Bronchial epithelial cell (primary cell): Measurements from ENCODE around the gene ARL4D. TPM values are rescaled to one million over a fixed set of nuclear protein-coding genes. Genes with fewer than 3 reads are reported as not detected.
"Not testable (repeated sequence)": the region's sequence is repeated elsewhere in the genome, so short reads cannot be mapped to it uniquely, and the experiment has no call there.

ENCODE experiments used
- DNase-seq: peaks from one replicate; pipeline ENCODE4 v3.0.0-alpha.2; 2010; ENCODE audit warnings: low read depth
- FAIRE-seq: peaks from 2 replicates; lab custom pipeline; 2011; peaks lifted over from hg19 to GRCh38; lab: Jason Lieb, UNC
- H3K27me3 ChIP-seq: 2 replicates; pipeline ENCODE4 v1.5.1; 2011; ENCODE audit warnings: low read length; ENCODE audit not compliant: control insufficient read depth, insufficient read depth
- H3K36me3 ChIP-seq: 2 replicates; pipeline ENCODE4 v1.5.1; 2011; ENCODE audit warnings: low read length; ENCODE audit not compliant: control insufficient read depth, insufficient read depth
- H3K4me3 ChIP-seq: 2 replicates; pipeline ENCODE4 v1.5.1; 2011; ENCODE audit warnings: mild to moderate bottlenecking, low read depth, low read length, control low read depth
- total RNA-seq: library from RNA; depleted of rRNA; stranded (reverse); fragments of >200 nt; gene quantifications from 2 replicates; pipeline ENCODE4 v1.2.1, GENCODE V29; 2014
- TF ChIP-seq, protein P1 (sequence below): IDR thresholded peaks from 2 replicates; pipeline ENCODE4 v1.5.1; 2011; ENCODE audit warnings: mild to moderate bottlenecking, moderate library complexity, low read length, control low read depth, inconsistent platforms; ENCODE audit not compliant: insufficient read depth, severe bottlenecking

The ARL4D gene
- total RNA-seq, 1 donor from 2014 or later, result 71.1 TPM

DNA sequence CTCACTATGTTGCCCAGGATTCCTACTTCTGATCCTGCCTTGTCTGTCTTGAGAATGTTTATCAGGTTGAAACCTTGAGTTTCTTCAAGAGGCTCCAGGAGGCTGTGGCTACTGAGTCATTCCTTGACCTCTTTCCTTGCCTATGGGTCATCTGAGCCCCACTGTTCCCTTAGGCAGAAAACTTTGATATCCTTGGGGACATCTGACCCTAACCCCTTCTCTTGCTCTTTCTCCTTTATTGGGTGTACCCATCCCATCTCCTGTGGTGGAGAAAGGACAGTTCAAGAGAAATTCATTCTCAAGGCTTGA, 12.5 kb downstream of the ARL4D start:
- FAIRE-seq, result no peak
- Histone ChIP-seq H3K27me3 (no peaks in the 10 kb centered on the region), H3K4me3 (no peak overlapping the region), H3K36me3 (peaks cover 1% of the 10 kb centered on the region)
- DNase-seq, result no peak
- TF ChIP-seq, protein P1, sequence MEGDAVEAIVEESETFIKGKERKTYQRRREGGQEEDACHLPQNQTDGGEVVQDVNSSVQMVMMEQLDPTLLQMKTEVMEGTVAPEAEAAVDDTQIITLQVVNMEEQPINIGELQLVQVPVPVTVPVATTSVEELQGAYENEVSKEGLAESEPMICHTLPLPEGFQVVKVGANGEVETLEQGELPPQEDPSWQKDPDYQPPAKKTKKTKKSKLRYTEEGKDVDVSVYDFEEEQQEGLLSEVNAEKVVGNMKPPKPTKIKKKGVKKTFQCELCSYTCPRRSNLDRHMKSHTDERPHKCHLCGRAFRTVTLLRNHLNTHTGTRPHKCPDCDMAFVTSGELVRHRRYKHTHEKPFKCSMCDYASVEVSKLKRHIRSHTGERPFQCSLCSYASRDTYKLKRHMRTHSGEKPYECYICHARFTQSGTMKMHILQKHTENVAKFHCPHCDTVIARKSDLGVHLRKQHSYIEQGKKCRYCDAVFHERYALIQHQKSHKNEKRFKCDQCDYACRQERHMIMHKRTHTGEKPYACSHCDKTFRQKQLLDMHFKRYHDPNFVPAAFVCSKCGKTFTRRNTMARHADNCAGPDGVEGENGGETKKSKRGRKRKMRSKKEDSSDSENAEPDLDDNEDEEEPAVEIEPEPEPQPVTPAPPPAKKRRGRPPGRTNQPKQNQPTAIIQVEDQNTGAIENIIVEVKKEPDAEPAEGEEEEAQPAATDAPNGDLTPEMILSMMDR, result no peak

DNA sequence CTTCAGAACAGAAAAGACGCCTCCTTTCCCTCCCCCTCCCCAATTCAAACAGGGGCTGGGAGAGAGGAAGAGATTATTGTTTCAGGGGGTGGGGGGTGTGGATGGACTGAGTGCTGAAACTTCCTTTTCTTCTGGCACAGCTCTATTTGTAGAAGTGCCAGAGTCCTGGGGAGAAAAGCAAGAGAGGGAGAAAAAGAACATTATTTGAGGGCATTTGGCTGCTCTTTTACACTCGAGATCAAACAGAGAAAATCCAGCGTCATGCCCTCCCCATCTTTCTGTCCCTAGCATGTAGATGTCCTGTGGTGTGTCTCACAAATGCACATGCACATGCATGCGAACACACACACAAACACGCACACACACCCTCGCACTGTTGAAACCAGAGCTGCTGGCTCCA, 13.0 kb downstream of the ARL4D start:
- Histone ChIP-seq H3K4me3 (no peak overlapping the region), H3K27me3 (no peaks in the 10 kb centered on the region), H3K36me3 (peaks cover 1% of the 10 kb centered on the region)
- TF ChIP-seq, protein P1, result no peak
- FAIRE-seq (no peak), DNase-seq (no peak)

DNA sequence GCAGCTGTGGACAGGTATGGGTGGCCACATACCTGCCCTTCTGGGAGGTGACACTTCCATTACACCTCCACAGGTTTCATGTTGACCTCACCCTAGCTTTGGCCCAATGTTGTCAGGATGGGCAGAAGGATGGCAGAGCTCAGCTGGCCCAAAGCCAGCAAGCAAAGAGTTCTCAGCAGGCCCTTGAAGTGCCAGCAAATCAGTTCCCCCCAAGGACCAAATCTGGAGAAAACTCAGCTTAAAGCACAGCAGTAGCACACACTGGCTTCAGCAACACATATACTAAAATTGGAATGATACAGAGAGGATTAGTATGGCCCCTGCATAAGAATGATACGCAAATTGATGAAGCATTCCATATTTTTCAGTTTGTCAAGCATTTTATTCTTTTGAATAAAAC, 13.4 kb downstream of the ARL4D start:
- Histone ChIP-seq H3K4me3 (no peak overlapping the region), H3K27me3 (no peaks in the 10 kb centered on the region), H3K36me3 (peaks cover 1% of the 10 kb centered on the region)
- TF ChIP-seq, protein P1, result no peak
- DNase-seq, result no peak
- no peak for FAIRE-seq

DNA sequence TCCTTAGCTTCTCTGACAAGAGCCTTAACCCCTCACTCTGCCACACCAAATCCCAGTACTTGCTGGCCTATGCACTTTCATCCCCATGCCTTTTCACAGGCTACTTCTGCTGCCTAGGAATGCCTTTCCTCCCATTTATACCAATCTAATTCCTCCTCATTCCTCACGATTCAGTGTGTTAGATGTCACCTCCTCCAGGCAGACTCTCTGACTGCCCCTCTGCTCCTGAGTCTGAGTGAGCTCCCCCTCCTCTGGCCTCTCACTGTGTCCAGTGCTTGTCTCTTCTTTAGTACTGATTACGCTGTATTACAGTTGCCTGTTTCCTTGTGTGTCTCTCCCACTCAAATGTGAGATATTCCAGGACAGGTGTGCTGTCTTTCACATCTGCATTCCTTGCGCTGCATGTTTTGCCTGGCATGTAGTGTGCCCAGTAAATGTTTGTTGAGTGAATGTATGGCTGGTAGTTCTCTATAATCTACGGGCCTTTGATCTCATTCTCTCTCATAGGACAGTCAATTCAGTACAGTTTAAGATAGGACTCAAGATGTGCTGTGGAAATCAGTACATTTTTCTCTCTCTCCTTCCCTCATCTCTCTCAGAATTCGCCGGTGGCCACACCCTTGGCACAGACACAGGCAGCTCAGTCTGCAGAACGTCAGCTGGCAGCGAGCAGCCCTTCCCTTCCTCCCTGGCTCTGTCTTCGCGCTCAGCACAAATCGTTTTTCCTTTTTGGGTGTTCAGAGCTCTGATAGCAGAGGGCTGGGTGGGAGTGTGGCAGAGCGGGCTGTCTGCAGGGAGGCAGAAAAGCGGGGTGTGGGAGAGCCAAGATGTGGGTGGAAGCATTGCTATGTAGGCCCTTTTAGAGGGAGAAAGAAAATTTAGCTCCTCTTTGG, 18.5 kb downstream of the ARL4D start:
- DNase-seq (peak; percentile 48), FAIRE-seq (no peak)
- Histone ChIP-seq H3K36me3 (no peaks in the 10 kb centered on the region), H3K27me3 (no peaks in the 10 kb centered on the region), H3K4me3 (no peak overlapping the region)
- TF ChIP-seq, protein P1, result no peak

DNA sequence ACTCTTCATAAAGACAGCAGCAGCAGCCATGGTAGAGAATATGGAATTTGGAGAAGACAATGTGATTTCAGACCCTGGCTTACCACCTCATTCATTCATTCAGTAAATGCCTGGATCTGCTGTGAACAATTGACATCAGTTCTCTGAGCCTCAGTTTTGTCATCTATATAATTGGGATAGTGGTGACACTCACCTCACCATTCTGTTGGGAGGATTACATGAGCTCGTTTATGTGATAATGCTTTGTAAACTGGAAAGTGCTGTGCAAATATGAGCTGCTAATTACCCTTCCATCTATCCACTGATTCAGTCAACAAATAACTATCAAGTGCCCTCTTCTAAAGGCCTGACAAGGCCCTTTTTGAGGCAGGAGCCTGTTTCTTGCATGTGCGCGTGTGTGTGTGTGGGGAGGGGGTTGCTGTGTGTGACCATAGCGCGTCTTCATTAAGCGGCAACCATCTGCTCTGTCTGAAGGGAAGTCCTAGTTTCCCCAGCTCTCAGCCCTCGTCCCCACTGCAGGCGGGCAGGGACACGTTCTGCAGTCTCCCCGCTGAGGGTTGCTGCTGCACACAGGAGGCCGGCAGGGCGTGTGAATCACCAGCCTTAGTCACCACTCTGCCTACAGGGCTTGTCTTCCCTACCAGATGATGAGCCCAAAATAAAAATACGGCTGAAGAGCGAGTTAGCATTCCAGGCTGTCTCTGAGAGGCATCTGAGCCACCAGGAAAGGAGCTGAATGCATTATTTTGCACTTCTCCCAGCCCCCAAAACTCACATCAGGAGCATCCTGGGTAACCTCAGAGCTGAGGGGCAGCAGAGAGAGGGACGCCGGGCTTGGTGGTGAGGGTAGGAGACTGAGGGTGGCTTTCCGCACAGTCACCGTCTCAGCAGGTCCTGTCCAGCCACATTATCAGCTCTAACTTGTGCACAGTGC, 19.9 kb downstream of the ARL4D start:
- TF ChIP-seq, protein P1, result peak; percentile 9
- DNase-seq, result peak; percentile 96
- Histone ChIP-seq H3K36me3 (no peaks in the 10 kb centered on the region), H3K27me3 (no peaks in the 10 kb centered on the region), H3K4me3 (peak overlapping the region; percentile 5)
- peak; percentile 98 for FAIRE-seq

DNA sequence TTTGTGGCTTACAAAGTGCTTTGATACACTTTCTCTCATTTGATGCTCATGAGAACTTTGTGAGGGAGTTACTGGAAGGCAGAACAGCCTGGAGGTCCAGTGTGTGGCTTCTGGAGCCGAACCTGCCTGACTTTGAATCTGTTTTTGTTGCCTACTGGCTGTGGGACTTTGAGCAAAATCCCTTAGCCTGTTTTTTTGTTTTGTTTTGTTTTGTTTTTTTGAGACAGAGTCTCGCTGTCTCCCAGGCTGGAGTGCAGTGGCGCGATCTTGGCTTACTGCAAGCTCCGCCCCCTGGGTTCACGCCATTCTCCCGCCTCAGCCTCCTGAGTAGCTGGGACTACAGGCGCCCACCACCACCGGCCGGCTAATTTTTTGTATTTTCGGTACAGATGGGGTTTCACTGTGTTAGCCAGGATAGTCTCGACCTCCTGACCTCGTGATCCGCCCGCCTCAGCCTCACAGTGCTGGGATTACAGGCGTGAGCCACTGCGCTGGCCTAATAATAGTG, 20.6 kb downstream of the ARL4D start:
- peak; percentile 76 for FAIRE-seq
- H3K4me3 ChIP-seq, H3K27me3 ChIP-seq, H3K36me3 ChIP-seq, DNase-seq: not testable (repeated sequence)
